Vagina (tissue), 2 donors: ENCODE results near the gene TPSG1. TPM values are rescaled to one million over a fixed set of nuclear protein-coding genes. Genes with fewer than 3 reads are reported as not detected.
"Not testable (repeated sequence)": the region's sequence is repeated elsewhere in the genome, so short reads cannot be mapped to it uniquely, and the experiment has no call there.

Experiments used
- DNase-seq, 2 donors: peaks; one replicate each; pipeline ENCODE4 v3.0.0-alpha.2; 2017; ENCODE audit errors: extremely low spot score in 2 of 2
- H3K27ac ChIP-seq: fragments of 200-600 bp; sonication (generic); one replicate; pipeline ENCODE4 v1.5.1; 2019
- H3K27me3 ChIP-seq: fragments of 200-600 bp; sonication (generic); one replicate; pipeline ENCODE4 v1.5.1; 2019
- H3K36me3 ChIP-seq, 2 donors: fragments of 200-600 bp; sonication (generic); one replicate each; pipeline ENCODE4 v1.5.1; 2017 to 2019
- H3K4me1 ChIP-seq: fragments of 200-600 bp; sonication (generic); one replicate; pipeline ENCODE4 v1.5.1; 2019
- H3K4me3 ChIP-seq, 2 donors: fragments of 200-600 bp; sonication (generic); 1 replicate in 1 of 2; 2 replicates in 1 of 2; pipeline ENCODE4 v1.5.1; 2016 to 2019
- H3K9me3 ChIP-seq: fragments of 200-600 bp; sonication (generic); one replicate; pipeline ENCODE4 v1.5.1; 2019
- CTCF ChIP-seq, 3 experiments: fragments of 450-650 bp in 2 of 3; fragments of 200-600 bp in 1 of 3; sonication (generic) in 1 of 3; IDR thresholded peaks; one replicate each; pipeline ENCODE4 v1.5.1; 2017 to 2019; ENCODE audit warnings: antibody characterized with exemption in 3 of 3, mild to moderate bottlenecking in 2 of 3, moderate library complexity in 2 of 3
- POLR2A ChIP-seq, 2 donors: fragments of 450-650 bp; IDR thresholded peaks; one replicate each; pipeline ENCODE4 v1.6.1; 2017; ENCODE audit warnings: antibody characterized with exemption in 2 of 2, mild to moderate bottlenecking in 2 of 2, moderate library complexity in 2 of 2
- POLR2AphosphoS5 ChIP-seq, 2 donors: sonication (generic); formaldehyde crosslinking; IDR thresholded peaks; one replicate each; pipeline ENCODE4 v1.9.0; 2017; ENCODE audit warnings: antibody characterized with exemption in 2 of 2, mild to moderate bottlenecking in 2 of 2, low read depth in 1 of 2; ENCODE audit not compliant: insufficient read depth in 1 of 2
- intact Hi-C: fragments of 100-400 bp; cut with DNase I; formaldehyde crosslinking; loops from one replicate; pipeline ENCODE4 v1.15.1; 2023
- total RNA-seq: library from RNA; depleted of rRNA; stranded (reverse); fragments of >200 nt; gene quantifications from one replicate; pipeline ENCODE4 v1.2.3, GENCODE V29; 2016

Gene TPSG1
- total RNA-seq, 1 donor from 2014 or later: not detected

- Histone ChIP-seq H3K27ac (no peak overlapping the region), H3K36me3 (no peaks in the 10 kb centered on the region), H3K9me3 (no peaks in the 10 kb centered on the region), H3K4me3 (no peak overlapping the region), H3K27me3 (no peaks in the 10 kb centered on the region), H3K4me1 (no peaks in the 10 kb centered on the region)
- TF ChIP-seq POLR2A (IDR thresholded peaks at IDR 0.05): no peak
- no peak for DNase-seq
- intact Hi-C loops: no loop called here
These were observed 19.8 kb upstream of the TPSG1 start for GRCh38 chr16:1244881-1245280.

GRCh38 chr16:1243907-1244850 is 19.1 kb upstream of the TPSG1 start:
- H3K36me3 ChIP-seq, H3K4me3 ChIP-seq, intact Hi-C loops, H3K27me3 ChIP-seq, H3K9me3 ChIP-seq, H3K4me1 ChIP-seq, DNase-seq, H3K27ac ChIP-seq: not testable (repeated sequence)

GRCh38 chr16:1243363-1243762 is 18.3 kb upstream of the TPSG1 start:
- not testable (repeated sequence) for DNase-seq

GRCh38 chr16:1241081-1241480 is 16.0 kb upstream of the TPSG1 start:
- H3K36me3 ChIP-seq, H3K27me3 ChIP-seq, DNase-seq, intact Hi-C loops, H3K27ac ChIP-seq, H3K9me3 ChIP-seq, H3K4me1 ChIP-seq, H3K4me3 ChIP-seq: not testable (repeated sequence)

More at GRCh38 chr16:1243363-1243762, 18.3 kb upstream of the TPSG1 start:
- intact Hi-C loops, H3K9me3 ChIP-seq, H3K4me1 ChIP-seq, H3K27me3 ChIP-seq, H3K36me3 ChIP-seq, H3K27ac ChIP-seq, H3K4me3 ChIP-seq: not testable (repeated sequence)

GRCh38 chr16:1240436-1240835 is 15.4 kb upstream of the TPSG1 start, which contains the start of gene TPSAB1:
TPSAB1 (plus strand) TSS chr16:1240705; CDS start chr16:1240939, 234 bp downstream.
- H3K27ac ChIP-seq, H3K27me3 ChIP-seq, intact Hi-C loops, H3K4me1 ChIP-seq, H3K4me3 ChIP-seq, H3K36me3 ChIP-seq, H3K9me3 ChIP-seq, DNase-seq: not testable (repeated sequence)

- H3K9me3 ChIP-seq, H3K4me3 ChIP-seq, DNase-seq, H3K27me3 ChIP-seq, H3K4me1 ChIP-seq, H3K36me3 ChIP-seq, intact Hi-C loops, H3K27ac ChIP-seq: not testable (repeated sequence)
These were observed 14.5 kb upstream of the TPSG1 start for GRCh38 chr16:1239575-1239974.

GRCh38 chr16:1238909-1239308 is 13.8 kb upstream of the TPSG1 start:
- intact Hi-C loops, DNase-seq, H3K27ac ChIP-seq, H3K4me1 ChIP-seq, H3K36me3 ChIP-seq, H3K9me3 ChIP-seq, H3K27me3 ChIP-seq, H3K4me3 ChIP-seq: not testable (repeated sequence)

- DNase-seq: no peak
These were observed 12.9 kb upstream of the TPSG1 start for GRCh38 chr16:1237990-1238389.

GRCh38 chr16:1236659-1237058 is 11.6 kb upstream of the TPSG1 start:
- H3K4me1 ChIP-seq, H3K27ac ChIP-seq, intact Hi-C loops, H3K27me3 ChIP-seq, H3K4me3 ChIP-seq, H3K36me3 ChIP-seq, H3K9me3 ChIP-seq, DNase-seq: not testable (repeated sequence)

More at GRCh38 chr16:1237990-1238389, 12.9 kb upstream of the TPSG1 start:
- Histone ChIP-seq H3K4me3 (no peak overlapping the region), H3K27me3 (no peaks in the 10 kb centered on the region), H3K4me1 (no peaks in the 10 kb centered on the region), H3K9me3 (no peaks in the 10 kb centered on the region), H3K36me3 (no peaks in the 10 kb centered on the region), H3K27ac (no peak overlapping the region)
- intact Hi-C loops: no loop called here
- TF ChIP-seq POLR2A (IDR thresholded peaks at IDR 0.05): no peak
- no peak for TF ChIP-seq POLR2AphosphoS5 (IDR thresholded peaks at IDR 0.05; ENCODE audit: insufficient read depth in 1 of 2, low read depth in 1 of 2)
- no peak for TF ChIP-seq CTCF (IDR thresholded peaks at IDR 0.05)

- H3K27ac ChIP-seq, H3K4me1 ChIP-seq, H3K9me3 ChIP-seq, DNase-seq, H3K36me3 ChIP-seq, H3K27me3 ChIP-seq, intact Hi-C loops, H3K4me3 ChIP-seq: not testable (repeated sequence)
These were observed 7.1 kb upstream of the TPSG1 start for GRCh38 chr16:1232049-1232748.

- H3K27me3 ChIP-seq, H3K27ac ChIP-seq, DNase-seq, H3K4me3 ChIP-seq, H3K36me3 ChIP-seq, H3K9me3 ChIP-seq, H3K4me1 ChIP-seq, intact Hi-C loops: not testable (repeated sequence)
These were observed 6.2 kb upstream of the TPSG1 start for GRCh38 chr16:1231301-1231700.
